ENCODE measurements around the gene LTK. TPM values are rescaled to one million over a fixed set of nuclear protein-coding genes. Genes with fewer than 3 reads are reported as not detected.
A peak's percentile ranks its signal among the peaks of the same experiment; 100 is the strongest.

The LTK gene
- total and polyA plus RNA-seq, 2 donors from 2014 or later, result 0.91 to 6.7 TPM

GRCh38 chr15:41517895-41518449 lies 4.3 kb upstream of the LTK start:
- Histone ChIP-seq H3K4me3 (ENCODE audit: low read length in 3 of 3) (no peak overlapping the region), H3K27me3 (ENCODE audit: control insufficient read depth, insufficient read depth, low read length) (peaks cover 5% of the 10 kb centered on the region), H3K9me3 (ENCODE audit: control insufficient read depth in 2 of 3, insufficient read depth in 1 of 3, low read length in 3 of 3) (no peaks in the 10 kb centered on the region), H3K4me1 (ENCODE audit: control insufficient read depth in 2 of 3, insufficient read depth in 2 of 3, low read depth in 1 of 3, low read length in 3 of 3) (peaks cover 0 to 8% (median 0%) of the 10 kb centered on the region in 3 donors), H3K36me3 (ENCODE audit: control insufficient read depth in 2 of 3, insufficient read depth in 3 of 3, low read length in 3 of 3) (peaks cover 0 to 5% (median 2%) of the 10 kb centered on the region in 3 donors), H3K9ac (ENCODE audit: low read length in 3 of 3) (no peak overlapping the region), H3K27ac (ENCODE audit: low read depth in 2 of 2, low read length in 2 of 2) (no peak overlapping the region)
- no peak for TF ChIP-seq CTCF (IDR thresholded peaks at IDR 0.05; ENCODE audit: borderline replicate concordance, extremely low read depth, insufficient read depth)
- intact Hi-C loops (cut with DNase I), result no loop called here
- FAIRE-seq, result no peak
- no peak for DNase-seq

GRCh38 chr15:41512940-41513505 lies 604 bp downstream of the LTK start:
- H3K4me3 ChIP-seq (ENCODE audit: low read length in 3 of 3), result peak overlapping the region in 2 of 3 donors; percentile 3 to 46
- no peaks in the 10 kb centered on the region for H3K36me3 ChIP-seq (ENCODE audit: control insufficient read depth in 2 of 3, insufficient read depth in 3 of 3, low read length in 3 of 3)
- intact Hi-C loops (cut with DNase I), result no loop called here
- H3K4me1 ChIP-seq (ENCODE audit: control insufficient read depth in 2 of 3, insufficient read depth in 2 of 3, low read depth in 1 of 3, low read length in 3 of 3), result peaks cover 0 to 18% (median 0%) of the 10 kb centered on the region in 3 donors
- H3K9ac ChIP-seq (ENCODE audit: low read length in 3 of 3), result no peak overlapping the region
- DNase-seq, result peak in 3 of 5 donors; percentile 32 to 46 (median 36)
- TF ChIP-seq CTCF (IDR thresholded peaks at IDR 0.05; ENCODE audit: borderline replicate concordance, extremely low read depth, insufficient read depth), result no peak
- FAIRE-seq, result no peak
- no peaks in the 10 kb centered on the region for H3K9me3 ChIP-seq (ENCODE audit: control insufficient read depth in 2 of 3, insufficient read depth in 1 of 3, low read length in 3 of 3)
- no peak overlapping the region for H3K27ac ChIP-seq (ENCODE audit: low read depth in 2 of 2, low read length in 2 of 2)
- H3K27me3 ChIP-seq (ENCODE audit: control insufficient read depth, insufficient read depth, low read length), result peaks cover 16% of the 10 kb centered on the region

GRCh38 chr15:41512512-41512939 lies 1.1 kb downstream of the LTK start:
- DNase-seq, result peak in 1 of 5 donors; percentile 14

More at GRCh38 chr15:41512512-41512939, 1.1 kb downstream of the LTK start:
- FAIRE-seq, result no peak
- no peak overlapping the region for H3K9ac ChIP-seq (ENCODE audit: low read length in 3 of 3)
- no peak overlapping the region for H3K27ac ChIP-seq (ENCODE audit: low read depth in 2 of 2, low read length in 2 of 2)
- H3K4me3 ChIP-seq (ENCODE audit: low read length in 3 of 3), result peak overlapping the region in 2 of 3 donors; percentile 3 to 21
- H3K36me3 ChIP-seq (ENCODE audit: control insufficient read depth in 2 of 3, insufficient read depth in 3 of 3, low read length in 3 of 3), result no peaks in the 10 kb centered on the region
- intact Hi-C loops (cut with DNase I), result no loop called here
- H3K4me1 ChIP-seq (ENCODE audit: control insufficient read depth in 2 of 3, insufficient read depth in 2 of 3, low read depth in 1 of 3, low read length in 3 of 3), result peaks cover 0 to 18% (median 0%) of the 10 kb centered on the region in 3 donors
- no peaks in the 10 kb centered on the region for H3K9me3 ChIP-seq (ENCODE audit: control insufficient read depth in 2 of 3, insufficient read depth in 1 of 3, low read length in 3 of 3)
- no peak for TF ChIP-seq CTCF (IDR thresholded peaks at IDR 0.05; ENCODE audit: borderline replicate concordance, extremely low read depth, insufficient read depth)
- H3K27me3 ChIP-seq (ENCODE audit: control insufficient read depth, insufficient read depth, low read length), result peaks cover 16% of the 10 kb centered on the region

Measured in kidney (tissue), 14 donors.